HEK293T (cell line): ENCODE measurements around the gene CCL17.

Experiments used
- CTCF ChIA-PET: fragments of 350-600 bp; formaldehyde crosslinking; extraction: SDS; loops from one replicate; lab custom pipeline; 2021; ENCODE audit warnings: antibody characterized with exemption, inconsistent platforms; lab: Yijun Ruan, JAX
- POLR2A ChIA-PET: fragments of 350-600 bp; formaldehyde crosslinking; extraction: SDS; loops from one replicate; lab custom pipeline; 2020; ENCODE audit warnings: antibody characterized with exemption, inconsistent platforms; lab: Yijun Ruan, JAX
- DNase-seq: peaks from one replicate; pipeline ENCODE4 v3.0.0; 2012; ENCODE audit warnings: mixed read lengths; ENCODE audit errors: extremely low spot score
- ARNT ChIP-seq: fragments of 450-650 bp; IDR thresholded peaks from 2 replicates; pipeline ENCODE4 v1.6.1; 2017; ENCODE audit warnings: mild to moderate bottlenecking
- BHLHE40 ChIP-seq: fragments of 450-650 bp; IDR thresholded peaks from 2 replicates; pipeline ENCODE4 v1.6.1; 2016; ENCODE audit warnings: mild to moderate bottlenecking, moderate library complexity, borderline replicate concordance
- CTBP1 ChIP-seq: fragments of 450-650 bp; IDR thresholded peaks from 2 replicates; pipeline ENCODE4 v1.6.1; 2016; ENCODE audit warnings: borderline replicate concordance
- ELF4 ChIP-seq: fragments of 450-650 bp; IDR thresholded peaks from 2 replicates; pipeline ENCODE4 v1.6.1; 2017; ENCODE audit warnings: antibody characterized with exemption
- FOXA1 ChIP-seq: fragments of 450-650 bp; IDR thresholded peaks from 2 replicates; pipeline ENCODE4 v1.6.1; 2016; ENCODE audit warnings: mild to moderate bottlenecking
- FOXK2 ChIP-seq: fragments of 450-650 bp; IDR thresholded peaks from 2 replicates; pipeline ENCODE4 v1.6.1; 2016; ENCODE audit warnings: mild to moderate bottlenecking
- FOXM1 ChIP-seq: fragments of 450-650 bp; IDR thresholded peaks from 2 replicates; pipeline ENCODE4 v1.6.1; 2017; ENCODE audit warnings: mild to moderate bottlenecking, borderline replicate concordance
- HDGF ChIP-seq: fragments of 450-650 bp; IDR thresholded peaks from 2 replicates; pipeline ENCODE4 v1.6.1; 2017; ENCODE audit warnings: antibody characterized with exemption, borderline replicate concordance
- L3MBTL2 ChIP-seq: fragments of 450-650 bp; conservative IDR thresholded peaks from 2 replicates; pipeline ENCODE4 v1.6.1; 2016; ENCODE audit warnings: mild to moderate bottlenecking
- LEF1 ChIP-seq: fragments of 450-650 bp; IDR thresholded peaks from 2 replicates; pipeline ENCODE4 v1.6.1; 2017; ENCODE audit warnings: mild to moderate bottlenecking, borderline replicate concordance
- NFRKB ChIP-seq: fragments of 450-650 bp; IDR thresholded peaks from 2 replicates; pipeline ENCODE4 v1.6.1; 2016; ENCODE audit warnings: mild to moderate bottlenecking, moderate library complexity
- SP1 ChIP-seq: fragments of 450-650 bp; IDR thresholded peaks from 2 replicates; pipeline ENCODE4 v1.6.1; 2017
- SUZ12 ChIP-seq: fragments of 450-650 bp; IDR thresholded peaks from 2 replicates; pipeline ENCODE4 v1.6.1; 2016; ENCODE audit warnings: mild to moderate bottlenecking
- TARDBP ChIP-seq: fragments of 450-650 bp; IDR thresholded peaks from 2 replicates; pipeline ENCODE4 v1.6.1; 2016
- ZNF384 ChIP-seq: fragments of 450-650 bp; IDR thresholded peaks from 2 replicates; pipeline ENCODE4 v1.6.1; 2016
- TF ChIP-seq, protein P1 (sequence below): fragments of 450-650 bp; IDR thresholded peaks from 2 replicates; pipeline ENCODE4 v1.6.1; 2016

The CCL17 gene

GRCh38 chr16:57409870-57410587, 5.5 kb downstream of the CCL17 start:
- ChIA-PET CTCF (interaction anchor here (0.6 kb wide), 1 partner anchor 8 kb away, joined by 3 read pairs; no protein-coding TSS in a partner anchor), POLR2A (no interaction called here)
- TF ChIP-seq BHLHE40 (no peak), SUZ12 (no peak), FOXM1 (no peak), L3MBTL2 (no peak), SP1 (no peak), FOXK2 (no peak), FOXA1 (no peak)
- TF ChIP-seq, protein P1, sequence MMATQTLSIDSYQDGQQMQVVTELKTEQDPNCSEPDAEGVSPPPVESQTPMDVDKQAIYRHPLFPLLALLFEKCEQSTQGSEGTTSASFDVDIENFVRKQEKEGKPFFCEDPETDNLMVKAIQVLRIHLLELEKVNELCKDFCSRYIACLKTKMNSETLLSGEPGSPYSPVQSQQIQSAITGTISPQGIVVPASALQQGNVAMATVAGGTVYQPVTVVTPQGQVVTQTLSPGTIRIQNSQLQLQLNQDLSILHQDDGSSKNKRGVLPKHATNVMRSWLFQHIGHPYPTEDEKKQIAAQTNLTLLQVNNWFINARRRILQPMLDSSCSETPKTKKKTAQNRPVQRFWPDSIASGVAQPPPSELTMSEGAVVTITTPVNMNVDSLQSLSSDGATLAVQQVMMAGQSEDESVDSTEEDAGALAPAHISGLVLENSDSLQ = no peak
- no peak for DNase-seq

DNA sequence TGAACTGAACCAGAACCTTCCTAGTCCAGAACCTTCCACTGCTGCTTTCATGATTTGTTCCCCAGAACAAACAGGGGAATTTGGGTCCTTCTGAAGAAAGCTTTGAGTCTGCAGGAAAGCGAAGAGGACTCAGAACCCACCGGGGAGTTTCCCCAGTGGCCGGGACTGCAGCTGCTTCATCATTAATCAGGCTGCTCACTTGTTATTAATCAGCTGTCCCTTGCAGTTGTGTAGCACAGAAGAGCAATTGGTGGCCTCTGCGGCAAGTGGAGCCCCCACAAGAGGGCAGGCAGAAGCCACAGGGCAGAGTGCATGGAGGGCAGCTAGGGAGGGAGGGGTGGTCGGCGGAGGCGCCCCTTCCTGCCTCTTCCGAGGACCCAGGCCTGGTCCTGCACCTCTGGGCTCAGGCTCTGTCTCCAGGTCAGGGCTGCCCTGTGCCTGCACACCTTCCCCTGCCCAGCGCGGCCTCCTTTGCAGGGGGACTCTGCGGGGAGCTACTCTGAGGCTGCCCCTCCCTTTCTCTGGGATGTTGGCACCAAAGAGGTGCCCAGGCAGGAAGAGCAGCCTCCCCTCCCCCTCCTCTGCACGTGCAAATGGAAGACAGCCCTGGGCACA, 6.9 kb downstream of the CCL17 start:
- ChIA-PET CTCF (no interaction called here), POLR2A (no interaction called here)
- no peak for DNase-seq
- TF ChIP-seq, protein P1 = no peak
- no peak for TF ChIP-seq HDGF
- no peak for TF ChIP-seq L3MBTL2
- no peak for TF ChIP-seq SP1
- no peak for TF ChIP-seq BHLHE40
- TF ChIP-seq FOXK2 = no peak
- no peak for TF ChIP-seq FOXM1
- no peak for TF ChIP-seq NFRKB
- TF ChIP-seq LEF1 = no peak
- TF ChIP-seq CTBP1 = no peak
- no peak for TF ChIP-seq ZNF384
- no peak for TF ChIP-seq ARNT
- no peak for TF ChIP-seq ELF4
- no peak for TF ChIP-seq FOXA1

DNA sequence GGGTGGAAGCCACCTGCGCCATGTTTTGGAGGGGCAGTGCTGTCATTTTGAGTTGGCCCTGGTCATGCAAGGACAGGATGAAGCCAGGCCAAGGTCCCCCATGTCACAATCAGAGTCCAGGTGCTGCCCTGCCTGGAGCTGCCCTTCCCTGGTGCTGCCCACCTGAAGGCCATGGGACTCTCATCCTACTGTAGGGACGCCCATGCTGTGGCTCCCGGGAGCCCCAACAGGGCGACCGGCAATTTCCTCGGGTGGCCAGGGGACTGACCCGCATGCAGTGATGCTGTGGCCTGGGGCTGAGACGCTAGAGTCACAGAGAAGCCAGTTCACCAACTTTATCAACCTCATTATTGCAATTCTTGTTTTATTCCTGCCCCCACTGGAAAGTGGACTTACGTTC, 8.0 kb downstream of the CCL17 start:
- DNase-seq = no peak
- TF ChIP-seq SP1 (no peak), NFRKB (no peak), FOXM1 (no peak), FOXA1 (no peak), FOXK2 (no peak), SUZ12 (no peak)
- ChIA-PET POLR2A (no interaction called here), CTCF (interaction anchor here (0.7 kb wide), 1 partner anchor 99 kb away, joined by 3 read pairs; no protein-coding TSS in a partner anchor)

DNA sequence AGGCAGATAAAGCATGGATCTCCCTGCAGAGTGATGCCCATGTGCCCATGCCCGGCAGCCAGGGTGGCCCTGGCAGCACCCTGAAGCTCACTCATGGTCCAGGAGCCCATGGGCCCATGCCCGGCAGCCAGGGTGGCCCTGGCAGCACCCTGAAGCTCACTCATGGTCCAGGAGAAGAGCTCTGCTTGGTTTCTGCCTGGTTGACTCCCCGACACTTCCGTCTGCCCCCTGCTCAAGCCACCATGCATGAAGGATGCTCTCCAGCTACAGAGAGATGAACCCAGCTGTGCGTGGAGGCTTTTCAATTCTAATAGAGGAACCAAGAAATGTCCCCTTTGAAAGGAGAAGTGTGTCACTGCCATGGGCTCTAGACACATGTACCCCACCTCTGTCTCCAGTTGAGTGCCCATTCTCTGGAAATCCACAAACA, 8.7 kb downstream of the CCL17 start:
- POLR2A ChIA-PET = no interaction called here
- TF ChIP-seq FOXK2 (no peak), L3MBTL2 (no peak), CTBP1 (no peak), LEF1 (no peak), FOXA1 (no peak), HDGF (no peak), SUZ12 (no peak), BHLHE40 (no peak), SP1 (no peak), ARNT (no peak), NFRKB (no peak), FOXM1 (no peak), ZNF384 (no peak), TARDBP (no peak)
- TF ChIP-seq, protein P1 = no peak
- CTCF ChIA-PET = no interaction called here
- DNase-seq = no peak

DNA sequence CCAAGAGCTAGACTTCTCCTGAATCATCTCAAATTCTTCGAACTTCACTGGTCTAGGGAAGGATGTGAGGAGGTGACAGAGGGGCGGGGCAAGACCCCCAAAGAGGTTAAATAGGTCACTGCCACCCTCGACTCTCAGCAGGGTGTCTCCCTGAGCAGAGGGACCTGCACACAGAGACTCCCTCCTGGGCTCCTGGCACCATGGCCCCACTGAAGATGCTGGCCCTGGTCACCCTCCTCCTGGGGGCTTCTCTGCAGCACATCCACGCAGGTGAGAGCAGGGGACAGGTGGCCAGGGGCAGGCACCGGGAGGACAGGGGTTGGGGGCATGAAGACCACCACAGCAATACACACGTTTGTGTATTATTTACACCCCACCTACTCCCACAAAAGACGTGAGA, 9.2 kb downstream of the CCL17 start:
- CTCF ChIA-PET = no interaction called here
- no peak for TF ChIP-seq CTBP1
- no peak for TF ChIP-seq SUZ12
- no peak for TF ChIP-seq HDGF
- TF ChIP-seq ELF4 = no peak
- no peak for TF ChIP-seq FOXM1
- TF ChIP-seq ZNF384 = no peak
- TF ChIP-seq TARDBP = no peak
- no peak for TF ChIP-seq SP1
- no peak for TF ChIP-seq FOXK2
- no peak for TF ChIP-seq BHLHE40
- no peak for TF ChIP-seq L3MBTL2
- no peak for TF ChIP-seq FOXA1
- no peak for TF ChIP-seq LEF1
- no peak for TF ChIP-seq ARNT
- TF ChIP-seq NFRKB = no peak
- DNase-seq = no peak
- POLR2A ChIA-PET = no interaction called here

- CTCF ChIA-PET = interaction anchor here (0.6 to 4.3 kb wide), 4 partner anchors 11 to 115 kb away, joined by 5 to 71 read pairs (median 8); partner anchors contain the start of gene CCL17
- TF ChIP-seq FOXA1 (no peak), CTBP1 (no peak), TARDBP (no peak), NFRKB (no peak), SP1 (no peak), FOXK2 (no peak), SUZ12 (no peak), L3MBTL2 (no peak), ELF4 (no peak), LEF1 (no peak), HDGF (no peak), BHLHE40 (no peak), FOXM1 (no peak), ZNF384 (no peak), ARNT (no peak)
- TF ChIP-seq, protein P1 = no peak
- no peak for DNase-seq
- POLR2A ChIA-PET = interaction anchor here (0.7 to 1.9 kb wide), 6 partner anchors 10 to 115 kb away, joined by 3 to 18 read pairs (median 4); partner anchors contain the start of gene CCL17
These were observed 11.5 kb downstream of the CCL17 start for GRCh38 chr16:57416084-57416483.
